Thyroid gland (tissue), 4 donors: ENCODE measurements around the gene TBCC.

Experiments
- POLR2A ChIP-seq, 2 donors: fragments of 450-650 bp; IDR thresholded peaks; one replicate each; pipeline ENCODE4 v1.6.1; 2017; ENCODE audit warnings: antibody characterized with exemption in 2 of 2, mild to moderate bottlenecking in 2 of 2, moderate library complexity in 1 of 2
- TF ChIP-seq, protein P1 (sequence below), 6 experiments: fragments of 200-600 bp in 3 of 6; fragments of 450-650 bp in 3 of 6; sonication (generic) in 3 of 6; IDR thresholded peaks; one replicate each; pipeline ENCODE4 v1.5.1; 2016 to 2019; ENCODE audit warnings: antibody characterized with exemption in 6 of 6, mild to moderate bottlenecking in 2 of 6, inconsistent platforms in 1 of 6, moderate library complexity in 1 of 6

DNA sequence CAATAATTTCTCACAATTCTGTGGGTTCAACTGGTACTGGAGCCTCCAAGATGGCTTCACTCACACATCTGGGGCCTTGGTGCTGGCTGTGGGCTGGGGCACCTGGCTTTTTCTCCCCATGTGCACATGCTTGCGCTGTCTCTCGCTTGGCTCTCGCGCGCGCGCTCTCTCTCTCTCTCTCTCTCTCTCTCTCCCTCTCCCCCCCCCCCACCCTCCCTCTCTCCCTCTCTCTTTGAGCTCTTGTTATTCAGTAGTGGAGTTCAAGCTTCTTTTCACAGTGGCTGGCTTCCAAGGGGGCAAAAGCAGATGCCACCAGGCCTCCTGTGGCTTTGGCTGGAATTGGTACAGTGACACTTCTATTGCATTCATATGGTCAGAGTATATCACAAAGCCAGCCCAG is 10.8 kb upstream of the TBCC start:
- no peak for TF ChIP-seq POLR2A (IDR thresholded peaks at IDR 0.05)
- TF ChIP-seq, protein P1, sequence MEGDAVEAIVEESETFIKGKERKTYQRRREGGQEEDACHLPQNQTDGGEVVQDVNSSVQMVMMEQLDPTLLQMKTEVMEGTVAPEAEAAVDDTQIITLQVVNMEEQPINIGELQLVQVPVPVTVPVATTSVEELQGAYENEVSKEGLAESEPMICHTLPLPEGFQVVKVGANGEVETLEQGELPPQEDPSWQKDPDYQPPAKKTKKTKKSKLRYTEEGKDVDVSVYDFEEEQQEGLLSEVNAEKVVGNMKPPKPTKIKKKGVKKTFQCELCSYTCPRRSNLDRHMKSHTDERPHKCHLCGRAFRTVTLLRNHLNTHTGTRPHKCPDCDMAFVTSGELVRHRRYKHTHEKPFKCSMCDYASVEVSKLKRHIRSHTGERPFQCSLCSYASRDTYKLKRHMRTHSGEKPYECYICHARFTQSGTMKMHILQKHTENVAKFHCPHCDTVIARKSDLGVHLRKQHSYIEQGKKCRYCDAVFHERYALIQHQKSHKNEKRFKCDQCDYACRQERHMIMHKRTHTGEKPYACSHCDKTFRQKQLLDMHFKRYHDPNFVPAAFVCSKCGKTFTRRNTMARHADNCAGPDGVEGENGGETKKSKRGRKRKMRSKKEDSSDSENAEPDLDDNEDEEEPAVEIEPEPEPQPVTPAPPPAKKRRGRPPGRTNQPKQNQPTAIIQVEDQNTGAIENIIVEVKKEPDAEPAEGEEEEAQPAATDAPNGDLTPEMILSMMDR (IDR thresholded peaks at IDR 0.05) = no peak
